Measurements from ENCODE around the gene ARFGAP1. TPM values are rescaled to one million over a fixed set of nuclear protein-coding genes. Genes with fewer than 3 reads are reported as not detected.

Gene ARFGAP1
- total and polyA plus RNA-seq, 2 of the 8 experiments (the other 6 are each of a cell fraction or from before 2014, with no cell fraction given) = 93.7 to 100 TPM

DNA sequence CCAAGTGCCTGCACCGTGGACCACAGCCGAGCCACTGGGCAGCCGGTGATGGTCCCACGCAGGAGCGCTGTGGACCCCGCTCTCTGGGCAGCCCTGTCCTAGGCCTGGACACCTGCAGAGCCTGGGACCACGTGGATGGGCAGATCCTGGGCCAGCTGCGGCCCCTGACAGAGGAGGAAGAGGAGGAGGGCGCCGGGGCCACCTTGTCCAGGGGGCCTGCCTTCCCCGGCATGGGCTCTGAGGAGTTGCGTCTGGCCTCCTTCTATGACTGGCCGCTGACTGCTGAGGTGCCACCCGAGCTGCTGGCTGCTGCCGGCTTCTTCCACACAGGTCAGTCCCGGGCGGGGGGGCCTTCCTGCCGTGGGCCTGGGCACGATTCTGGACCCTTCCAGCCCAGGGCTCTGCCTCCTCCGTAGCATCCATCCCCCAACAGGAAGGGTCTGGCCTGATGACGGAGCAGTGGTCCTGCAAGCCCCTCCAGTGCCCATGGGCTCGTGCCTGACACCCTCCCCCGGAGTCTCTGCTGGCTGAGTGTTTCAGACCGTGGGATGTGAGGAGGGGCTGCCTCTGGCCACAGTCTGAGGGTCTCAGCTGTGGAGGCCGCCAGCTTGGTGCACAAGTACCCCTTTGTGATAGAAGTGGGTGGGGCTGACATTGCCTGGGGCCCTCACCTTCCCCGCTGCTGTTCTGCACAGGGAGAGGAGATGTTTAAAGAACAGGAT lies 36.3 kb upstream of the ARFGAP1 start (continued):
- no peak for TF ChIP-seq POLR2AphosphoS5 (IDR thresholded peaks at IDR 0.05; ENCODE audit: low read depth, low read length)
- TF ChIP-seq, protein P1, sequence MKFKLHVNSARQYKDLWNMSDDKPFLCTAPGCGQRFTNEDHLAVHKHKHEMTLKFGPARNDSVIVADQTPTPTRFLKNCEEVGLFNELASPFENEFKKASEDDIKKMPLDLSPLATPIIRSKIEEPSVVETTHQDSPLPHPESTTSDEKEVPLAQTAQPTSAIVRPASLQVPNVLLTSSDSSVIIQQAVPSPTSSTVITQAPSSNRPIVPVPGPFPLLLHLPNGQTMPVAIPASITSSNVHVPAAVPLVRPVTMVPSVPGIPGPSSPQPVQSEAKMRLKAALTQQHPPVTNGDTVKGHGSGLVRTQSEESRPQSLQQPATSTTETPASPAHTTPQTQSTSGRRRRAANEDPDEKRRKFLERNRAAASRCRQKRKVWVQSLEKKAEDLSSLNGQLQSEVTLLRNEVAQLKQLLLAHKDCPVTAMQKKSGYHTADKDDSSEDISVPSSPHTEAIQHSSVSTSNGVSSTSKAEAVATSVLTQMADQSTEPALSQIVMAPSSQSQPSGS (IDR thresholded peaks at IDR 0.05; ENCODE audit: low read length) = no peak
